ENCODE data around the gene NECAB3.

Gene NECAB3

GRCh38 chr20:33645396-33645795 lies 28.8 kb downstream of the NECAB3 start:
- TF ChIP-seq CTCF (IDR thresholded peaks at IDR 0.05), result no peak

- no peak for TF ChIP-seq CTCF (IDR thresholded peaks at IDR 0.05)
Observed at GRCh38 chr20:33645072-33645358, 29.2 kb downstream of the NECAB3 start.

- TF ChIP-seq CTCF (IDR thresholded peaks at IDR 0.05), result no peak
Observed at GRCh38 chr20:33644313-33645071, 29.7 kb downstream of the NECAB3 start.

- no peak for TF ChIP-seq CTCF (IDR thresholded peaks at IDR 0.05)
Observed at GRCh38 chr20:33640287-33640686, 33.9 kb downstream of the NECAB3 start.

- TF ChIP-seq CTCF (IDR thresholded peaks at IDR 0.05), result no peak
Observed at GRCh38 chr20:33636776-33637175, 37.5 kb downstream of the NECAB3 start.

GRCh38 chr20:33635341-33635740 lies 38.9 kb downstream of the NECAB3 start:
- TF ChIP-seq CTCF (IDR thresholded peaks at IDR 0.05), result no peak

- no peak for TF ChIP-seq CTCF (IDR thresholded peaks at IDR 0.05)
Observed at GRCh38 chr20:33630507-33630906, 43.7 kb downstream of the NECAB3 start.

- no peak for TF ChIP-seq CTCF (IDR thresholded peaks at IDR 0.05)
Observed at GRCh38 chr20:33629979-33630378, 44.2 kb downstream of the NECAB3 start.

Measured in LNCAP (cell line).